AG04450 (cell line): ENCODE measurements around the gene GSAP. TPM values are rescaled to one million over a fixed set of nuclear protein-coding genes. Genes with fewer than 3 reads are reported as not detected.
A peak's percentile ranks its signal among the peaks of the same experiment; 100 is the strongest.

Source experiments
- CTCF ChIA-PET: fragments of 300-600, 350-600 bp; formaldehyde crosslinking; extraction: SDS; loops from one replicate; lab custom pipeline; 2022; ENCODE audit warnings: antibody characterized with exemption, inconsistent platforms; lab: Charles Lee
- POLR2A ChIA-PET: fragments of 350-600 bp; formaldehyde crosslinking; extraction: SDS; loops from one replicate; lab custom pipeline; 2021; ENCODE audit warnings: antibody characterized with exemption, inconsistent platforms; lab: Yijun Ruan, JAX
- DNase-seq: peaks from one replicate; pipeline ENCODE4 v3.0.0-alpha.2; 2011; ENCODE audit warnings: low read depth, low spot score
- H3K27ac ChIP-seq: one replicate; pipeline ENCODE4 v1.5.1; 2012; ENCODE audit warnings: low read depth, low read length, control low read depth
- H3K27me3 ChIP-seq: one replicate; pipeline ENCODE4 v1.6.0; 2012; ENCODE audit warnings: low read length; ENCODE audit not compliant: control insufficient read depth, insufficient read depth
- H3K4me3 ChIP-seq: 2 replicates; pipeline ENCODE4 v1.5.1; 2011; ENCODE audit warnings: mild to moderate bottlenecking, low read depth, low read length, control low read depth
- H3K9me3 ChIP-seq: 2 replicates; pipeline ENCODE4 v1.5.1; 2012; ENCODE audit warnings: low read length; ENCODE audit not compliant: control insufficient read depth, insufficient read depth
- CTCF ChIP-seq: IDR thresholded peaks from 2 replicates; pipeline ENCODE4 v1.5.1; 2011; ENCODE audit warnings: low read depth, low read length, control low read depth, inconsistent platforms
- polyA plus RNA-seq: library from polyadenylated mRNA; depleted of rRNA; stranded (reverse); fragments of >200 nt; gene quantifications from 2 replicates; pipeline ENCODE4 v1.2.3, GENCODE V29; 2011

Gene GSAP
- polyA plus RNA-seq, 1 experiment: 8.9 TPM

- DNase-seq: no peak
- no peak overlapping the region for H3K27ac ChIP-seq
- no peak overlapping the region for H3K4me3 ChIP-seq
- no peak for TF ChIP-seq CTCF
- H3K27me3 ChIP-seq: no peaks in the 10 kb centered on the region
- no peaks in the 10 kb centered on the region for H3K9me3 ChIP-seq
- POLR2A ChIA-PET: no interaction called here
- CTCF ChIA-PET: no interaction called here
These were observed 45.5 kb downstream of the GSAP start for GRCh38 chr7:77370606-77371005.

DNA sequence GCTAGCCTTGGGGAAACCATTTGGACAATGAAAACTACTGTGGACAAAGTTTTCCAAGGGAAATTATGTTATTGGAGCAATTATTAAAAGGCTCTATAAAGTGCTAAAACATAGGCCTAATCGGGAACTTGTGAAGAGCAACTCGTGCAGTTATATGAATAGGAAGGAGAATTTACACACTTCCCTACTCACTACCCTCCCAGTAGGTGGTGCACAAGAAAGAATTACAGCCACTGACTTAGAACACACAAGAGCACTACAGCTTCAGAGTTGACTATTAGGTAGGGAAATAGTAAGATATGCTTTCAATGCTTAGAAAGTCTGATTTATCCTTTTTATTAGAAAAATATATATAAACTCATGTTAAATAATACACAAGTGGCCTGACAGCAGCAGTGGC lies 47.2 kb downstream of the GSAP start:
- POLR2A ChIA-PET: no interaction called here
- DNase-seq: no peak
- no peak overlapping the region for H3K4me3 ChIP-seq

DNA sequence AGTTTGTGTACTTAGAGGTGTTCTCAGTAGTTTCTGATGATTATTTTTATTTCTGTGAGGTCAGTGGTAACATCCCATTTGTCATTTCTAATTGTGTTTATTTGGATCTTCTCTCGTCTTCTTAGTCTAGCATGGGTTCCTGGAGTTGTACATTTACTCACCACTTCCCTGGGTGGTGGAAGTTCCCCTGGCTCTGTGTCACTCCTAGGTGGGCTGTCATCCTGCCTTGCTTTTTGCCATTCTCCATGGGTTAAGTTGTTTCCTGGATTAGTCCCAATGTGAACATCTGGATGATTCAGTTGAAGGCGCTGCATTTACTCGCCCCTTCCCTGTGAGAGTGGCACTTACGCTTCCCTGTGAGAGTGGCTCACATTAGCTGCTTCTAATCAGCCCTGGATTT lies 48.2 kb downstream of the GSAP start:
- TF ChIP-seq CTCF: no peak
- Histone ChIP-seq H3K27ac (no peak overlapping the region), H3K9me3 (no peaks in the 10 kb centered on the region), H3K4me3 (no peak overlapping the region), H3K27me3 (no peaks in the 10 kb centered on the region)
- no peak for DNase-seq
- ChIA-PET POLR2A (no interaction called here), CTCF (interaction anchor here (1.5 kb wide), 1 partner anchor 284 kb away, joined by 3 read pairs; no protein-coding TSS in a partner anchor)

More for the DNA sequence above, 47.2 kb downstream of the GSAP start:
- TF ChIP-seq CTCF: 0 out of 2 replicates have a peak, but pooled peaks have one; percentile 14
- Histone ChIP-seq H3K27me3 (no peaks in the 10 kb centered on the region), H3K9me3 (no peaks in the 10 kb centered on the region), H3K27ac (no peak overlapping the region)
- CTCF ChIA-PET: interaction anchor here (0.6 to 1.5 kb wide), 2 partner anchors 45 to 283 kb away, joined by 3 read pairs; no protein-coding TSS in a partner anchor

GRCh38 chr7:77362905-77363304 lies 53.2 kb downstream of the GSAP start:
- no peaks in the 10 kb centered on the region for H3K9me3 ChIP-seq
- H3K27me3 ChIP-seq: no peaks in the 10 kb centered on the region
- H3K4me3 ChIP-seq: no peak overlapping the region
- ChIA-PET CTCF (interaction anchor here (0.8 kb wide), 1 partner anchor 289 kb away, joined by 3 read pairs; no protein-coding TSS in a partner anchor), POLR2A (no interaction called here)
- no peak overlapping the region for H3K27ac ChIP-seq
- TF ChIP-seq CTCF: no peak
- DNase-seq: no peak

DNA sequence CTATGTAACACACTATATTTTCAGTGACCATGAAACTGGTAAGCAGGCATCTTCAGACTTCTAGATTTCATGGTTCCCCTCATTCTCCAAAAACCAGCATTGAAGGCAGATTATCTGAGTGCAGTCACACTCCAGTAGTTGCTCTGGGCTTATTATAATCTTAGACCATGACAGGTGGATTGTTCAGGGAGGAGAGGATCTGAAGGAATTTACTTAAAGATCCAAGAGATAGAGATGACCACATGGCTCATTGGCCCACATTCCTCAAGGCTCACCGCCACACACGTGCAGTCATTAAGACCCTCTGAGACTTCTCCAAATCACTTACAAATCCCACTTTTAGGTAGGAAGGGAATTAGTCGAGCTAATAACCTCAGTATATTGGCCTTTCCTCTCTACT lies 55.2 kb downstream of the GSAP start:
- CTCF ChIA-PET: no interaction called here
- no peak overlapping the region for H3K4me3 ChIP-seq
- DNase-seq: no peak
- POLR2A ChIA-PET: no interaction called here
- H3K9me3 ChIP-seq: no peaks in the 10 kb centered on the region
- TF ChIP-seq CTCF: no peak
- no peaks in the 10 kb centered on the region for H3K27me3 ChIP-seq
- H3K27ac ChIP-seq: no peak overlapping the region
